WTC11 (cell line): Measurements from ENCODE around the gene RDH12. TPM values are rescaled to one million over a fixed set of nuclear protein-coding genes. Genes with fewer than 3 reads are reported as not detected.

Experiments used
- ATAC-seq: fragments of 200-7000 bp; cut with Tn5 transposase; 2 replicates; pipeline ENCODE4 v1.10.0; 2021; ENCODE audit warnings: mild to moderate bottlenecking, moderate library complexity
- CTCF ChIA-PET: fragments of 300-600 bp; sonication (Branson Sonifier 250); formaldehyde crosslinking; loops from one replicate; lab custom pipeline; 2021; ENCODE audit warnings: antibody characterized with exemption; lab: Charles Lee
- POLR2A ChIA-PET: fragments of 350-600 bp; sonication (Branson Sonifier 250); formaldehyde crosslinking; loops from one replicate; lab custom pipeline; 2021; ENCODE audit warnings: antibody characterized with exemption; lab: Charles Lee
- DNase-seq: peaks from one replicate; pipeline ENCODE4 v3.0.0; 2021; ENCODE audit warnings: low spot score
- H3K27ac Mint-ChIP-seq: 2 replicates; pipeline ENCODE4 v1.8.0; 2021; ENCODE audit warnings: mixed read lengths
- H3K27me3 Mint-ChIP-seq: 2 replicates; pipeline ENCODE4 v1.8.0; 2021; ENCODE audit warnings: low read depth, mild to moderate bottlenecking, moderate library complexity, mixed read lengths
- H3K36me3 Mint-ChIP-seq: 2 replicates; pipeline ENCODE4 v1.8.0; 2021; ENCODE audit warnings: mixed read lengths
- H3K4me1 Mint-ChIP-seq: 2 replicates; pipeline ENCODE4 v1.8.0; 2022; ENCODE audit warnings: mixed read lengths
- H3K4me3 Mint-ChIP-seq: 2 replicates; pipeline ENCODE4 v1.8.0; 2021; ENCODE audit warnings: mild to moderate bottlenecking, moderate library complexity, mixed read lengths
- H3K9me3 Mint-ChIP-seq: 2 replicates; pipeline ENCODE4 v1.8.0; 2021; ENCODE audit warnings: mixed read lengths
- AFF4 ChIP-seq: sonication (generic); formaldehyde crosslinking; IDR thresholded peaks from 2 replicates; pipeline ENCODE4 v1.8.1; 2023; ENCODE audit warnings: mild to moderate bottlenecking, missing genetic modification reagents, borderline replicate concordance
- ETV6 ChIP-seq: sonication (generic); formaldehyde crosslinking; IDR thresholded peaks from 2 replicates; pipeline ENCODE4 v1.8.1; 2022; ENCODE audit warnings: mild to moderate bottlenecking, missing genetic modification reagents
- FOXJ3 ChIP-seq: sonication (generic); formaldehyde crosslinking; IDR thresholded peaks from 2 replicates; pipeline ENCODE4 v1.9.0; 2021; ENCODE audit warnings: missing genetic modification reagents, mild to moderate bottlenecking, borderline replicate concordance
- JAZF1 ChIP-seq: fragments of 250-450 bp; sonication (Bioruptor Pico); IDR thresholded peaks from 2 replicates; pipeline ENCODE4 v1.9.0; 2021; ENCODE audit warnings: moderate library complexity, mild to moderate bottlenecking, inconsistent platforms
- KAT7 ChIP-seq: sonication (generic); formaldehyde crosslinking; IDR thresholded peaks from 2 replicates; pipeline ENCODE4 v1.8.1; 2023; ENCODE audit warnings: missing genetic modification reagents, mild to moderate bottlenecking, borderline replicate concordance
- MLX ChIP-seq: sonication (generic); formaldehyde crosslinking; IDR thresholded peaks from 2 replicates; pipeline ENCODE4 v1.8.1; 2023; ENCODE audit warnings: mild to moderate bottlenecking, missing genetic modification reagents, moderate library complexity
- MYBL2 ChIP-seq: sonication (generic); formaldehyde crosslinking; IDR thresholded peaks from 2 replicates; pipeline ENCODE4 v1.8.1; 2023; ENCODE audit warnings: mild to moderate bottlenecking, moderate library complexity, missing genetic modification reagents
- NR1H2 ChIP-seq: sonication (generic); formaldehyde crosslinking; IDR thresholded peaks from 2 replicates; pipeline ENCODE4 v1.9.0; 2021; ENCODE audit warnings: mild to moderate bottlenecking, moderate library complexity, missing genetic modification reagents
- NR3C1 ChIP-seq: sonication (generic); formaldehyde crosslinking; conservative IDR thresholded peaks from 2 replicates; pipeline ENCODE4 v1.8.1; 2023; ENCODE audit warnings: low read depth, mild to moderate bottlenecking, missing genetic modification reagents
- PRRX2 ChIP-seq: fragments of 250-450 bp; sonication (Bioruptor Pico); IDR thresholded peaks from 2 replicates; pipeline ENCODE4 v1.8.0; 2021; ENCODE audit warnings: mild to moderate bottlenecking
- RELA ChIP-seq: sonication (generic); formaldehyde crosslinking; IDR thresholded peaks from 2 replicates; pipeline ENCODE4 v1.8.1; 2022; ENCODE audit warnings: missing genetic modification reagents, mild to moderate bottlenecking, borderline replicate concordance
- USF1 ChIP-seq: sonication (generic); formaldehyde crosslinking; IDR thresholded peaks from 2 replicates; pipeline ENCODE4 v1.8.0; 2022; ENCODE audit warnings: mild to moderate bottlenecking, missing genetic modification reagents
- USF2 ChIP-seq: sonication (generic); formaldehyde crosslinking; IDR thresholded peaks from 2 replicates; pipeline ENCODE4 v1.8.1; 2023; ENCODE audit warnings: mild to moderate bottlenecking, missing genetic modification reagents, moderate library complexity
- ZNF121 ChIP-seq: sonication (generic); formaldehyde crosslinking; IDR thresholded peaks from 2 replicates; pipeline ENCODE4 v1.8.0; 2023; ENCODE audit warnings: missing genetic modification reagents
- ZNF138 ChIP-seq: sonication (generic); formaldehyde crosslinking; conservative IDR thresholded peaks from 2 replicates; pipeline ENCODE4 v1.8.1; 2022; ENCODE audit warnings: mild to moderate bottlenecking, moderate library complexity, missing genetic modification reagents
- total RNA-seq: library from RNA; stranded (reverse); gene quantifications from 3 replicates; pipeline ENCODE4 v1.2.3, GENCODE V29; 2021
- TF ChIP-seq, protein P1 (sequence below): sonication (generic); formaldehyde crosslinking; IDR thresholded peaks from 2 replicates; pipeline ENCODE4 v1.8.0; 2023; ENCODE audit warnings: mild to moderate bottlenecking, missing genetic modification reagents
- TF ChIP-seq, protein P2 (sequence below): sonication (generic); formaldehyde crosslinking; IDR thresholded peaks from 2 replicates; pipeline ENCODE4 v1.8.1; 2023; ENCODE audit warnings: mild to moderate bottlenecking, moderate library complexity, missing genetic modification reagents
- TF ChIP-seq, protein P3 (sequence below): fragments of 250-450 bp; sonication (Bioruptor Pico); IDR thresholded peaks from 2 replicates; pipeline ENCODE4 v1.9.0; 2021; ENCODE audit warnings: mild to moderate bottlenecking
- TF ChIP-seq, protein P4 (sequence below): fragments of 250-450 bp; sonication (Bioruptor Pico); IDR thresholded peaks from 2 replicates; pipeline ENCODE4 v1.8.0; 2021; ENCODE audit warnings: mild to moderate bottlenecking

Gene RDH12
- total RNA-seq, 1 experiment from 2014 or later = 0.77 TPM

DNA sequence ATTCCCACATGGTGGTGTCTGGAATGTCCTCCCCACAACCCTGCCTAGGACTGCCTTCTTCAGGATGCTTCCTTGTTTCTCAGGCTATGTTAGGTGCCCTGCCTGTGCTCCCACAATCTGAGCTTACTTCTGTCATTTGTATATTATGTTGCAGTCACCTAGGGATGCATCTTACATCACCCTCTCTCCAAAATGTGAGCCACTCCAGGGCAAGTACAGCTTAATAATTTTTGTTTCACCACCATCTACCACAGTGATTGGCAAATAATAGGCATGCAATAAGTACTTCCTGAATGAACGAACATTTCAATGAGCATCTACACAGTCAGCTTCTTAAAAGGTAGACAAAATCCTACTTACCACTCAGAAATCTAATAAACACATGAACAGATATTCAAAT, 77.1 kb downstream of the RDH12 start:
- no peak overlapping the region for H3K4me3 Mint-ChIP-seq
- ChIA-PET CTCF (no interaction called here), POLR2A (no interaction called here)
- H3K9me3 Mint-ChIP-seq = no peaks in the 10 kb centered on the region
- ATAC-seq = no peak
- no peak overlapping the region for H3K27ac Mint-ChIP-seq
- H3K4me1 Mint-ChIP-seq = no peaks in the 10 kb centered on the region
- TF ChIP-seq, protein P1, sequence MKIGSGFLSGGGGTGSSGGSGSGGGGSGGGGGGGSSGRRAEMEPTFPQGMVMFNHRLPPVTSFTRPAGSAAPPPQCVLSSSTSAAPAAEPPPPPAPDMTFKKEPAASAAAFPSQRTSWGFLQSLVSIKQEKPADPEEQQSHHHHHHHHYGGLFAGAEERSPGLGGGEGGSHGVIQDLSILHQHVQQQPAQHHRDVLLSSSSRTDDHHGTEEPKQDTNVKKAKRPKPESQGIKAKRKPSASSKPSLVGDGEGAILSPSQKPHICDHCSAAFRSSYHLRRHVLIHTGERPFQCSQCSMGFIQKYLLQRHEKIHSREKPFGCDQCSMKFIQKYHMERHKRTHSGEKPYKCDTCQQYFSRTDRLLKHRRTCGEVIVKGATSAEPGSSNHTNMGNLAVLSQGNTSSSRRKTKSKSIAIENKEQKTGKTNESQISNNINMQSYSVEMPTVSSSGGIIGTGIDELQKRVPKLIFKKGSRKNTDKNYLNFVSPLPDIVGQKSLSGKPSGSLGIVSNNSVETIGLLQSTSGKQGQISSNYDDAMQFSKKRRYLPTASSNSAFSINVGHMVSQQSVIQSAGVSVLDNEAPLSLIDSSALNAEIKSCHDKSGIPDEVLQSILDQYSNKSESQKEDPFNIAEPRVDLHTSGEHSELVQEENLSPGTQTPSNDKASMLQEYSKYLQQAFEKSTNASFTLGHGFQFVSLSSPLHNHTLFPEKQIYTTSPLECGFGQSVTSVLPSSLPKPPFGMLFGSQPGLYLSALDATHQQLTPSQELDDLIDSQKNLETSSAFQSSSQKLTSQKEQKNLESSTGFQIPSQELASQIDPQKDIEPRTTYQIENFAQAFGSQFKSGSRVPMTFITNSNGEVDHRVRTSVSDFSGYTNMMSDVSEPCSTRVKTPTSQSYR (CRISPR knock-in tag) = no peak
- TF ChIP-seq KAT7 = no peak
- TF ChIP-seq, protein P2, sequence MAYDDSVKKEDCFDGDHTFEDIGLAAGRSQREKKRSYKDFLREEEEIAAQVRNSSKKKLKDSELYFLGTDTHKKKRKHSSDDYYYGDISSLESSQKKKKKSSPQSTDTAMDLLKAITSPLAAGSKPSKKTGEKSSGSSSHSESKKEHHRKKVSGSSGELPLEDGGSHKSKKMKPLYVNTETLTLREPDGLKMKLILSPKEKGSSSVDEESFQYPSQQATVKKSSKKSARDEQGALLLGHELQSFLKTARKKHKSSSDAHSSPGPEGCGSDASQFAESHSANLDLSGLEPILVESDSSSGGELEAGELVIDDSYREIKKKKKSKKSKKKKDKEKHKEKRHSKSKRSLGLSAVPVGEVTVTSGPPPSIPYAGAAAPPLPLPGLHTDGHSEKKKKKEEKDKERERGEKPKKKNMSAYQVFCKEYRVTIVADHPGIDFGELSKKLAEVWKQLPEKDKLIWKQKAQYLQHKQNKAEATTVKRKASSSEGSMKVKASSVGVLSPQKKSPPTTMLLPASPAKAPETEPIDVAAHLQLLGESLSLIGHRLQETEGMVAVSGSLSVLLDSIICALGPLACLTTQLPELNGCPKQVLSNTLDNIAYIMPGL = no peak
- no peak for TF ChIP-seq ZNF138 (CRISPR knock-in tag)
- TF ChIP-seq ETV6 (CRISPR knock-in tag) = no peak
- no peak for TF ChIP-seq USF1 (CRISPR knock-in tag)
- no peak for TF ChIP-seq ZNF121 (CRISPR knock-in tag)
- TF ChIP-seq, protein P3, sequence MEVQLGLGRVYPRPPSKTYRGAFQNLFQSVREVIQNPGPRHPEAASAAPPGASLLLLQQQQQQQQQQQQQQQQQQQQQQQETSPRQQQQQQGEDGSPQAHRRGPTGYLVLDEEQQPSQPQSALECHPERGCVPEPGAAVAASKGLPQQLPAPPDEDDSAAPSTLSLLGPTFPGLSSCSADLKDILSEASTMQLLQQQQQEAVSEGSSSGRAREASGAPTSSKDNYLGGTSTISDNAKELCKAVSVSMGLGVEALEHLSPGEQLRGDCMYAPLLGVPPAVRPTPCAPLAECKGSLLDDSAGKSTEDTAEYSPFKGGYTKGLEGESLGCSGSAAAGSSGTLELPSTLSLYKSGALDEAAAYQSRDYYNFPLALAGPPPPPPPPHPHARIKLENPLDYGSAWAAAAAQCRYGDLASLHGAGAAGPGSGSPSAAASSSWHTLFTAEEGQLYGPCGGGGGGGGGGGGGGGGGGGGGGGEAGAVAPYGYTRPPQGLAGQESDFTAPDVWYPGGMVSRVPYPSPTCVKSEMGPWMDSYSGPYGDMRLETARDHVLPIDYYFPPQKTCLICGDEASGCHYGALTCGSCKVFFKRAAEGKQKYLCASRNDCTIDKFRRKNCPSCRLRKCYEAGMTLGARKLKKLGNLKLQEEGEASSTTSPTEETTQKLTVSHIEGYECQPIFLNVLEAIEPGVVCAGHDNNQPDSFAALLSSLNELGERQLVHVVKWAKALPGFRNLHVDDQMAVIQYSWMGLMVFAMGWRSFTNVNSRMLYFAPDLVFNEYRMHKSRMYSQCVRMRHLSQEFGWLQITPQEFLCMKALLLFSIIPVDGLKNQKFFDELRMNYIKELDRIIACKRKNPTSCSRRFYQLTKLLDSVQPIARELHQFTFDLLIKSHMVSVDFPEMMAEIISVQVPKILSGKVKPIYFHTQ (CRISPR knock-in tag) = no peak
- TF ChIP-seq MLX = no peak
- no peak for TF ChIP-seq PRRX2
- no peak for TF ChIP-seq NR3C1 (CRISPR knock-in tag)
- TF ChIP-seq, all 79 proteins: peak for 0
- Mint-ChIP-seq H3K36me3 (peaks cover 67% of the 10 kb centered on the region), H3K27me3 (no peaks in the 10 kb centered on the region)
- DNase-seq = no peak

DNA sequence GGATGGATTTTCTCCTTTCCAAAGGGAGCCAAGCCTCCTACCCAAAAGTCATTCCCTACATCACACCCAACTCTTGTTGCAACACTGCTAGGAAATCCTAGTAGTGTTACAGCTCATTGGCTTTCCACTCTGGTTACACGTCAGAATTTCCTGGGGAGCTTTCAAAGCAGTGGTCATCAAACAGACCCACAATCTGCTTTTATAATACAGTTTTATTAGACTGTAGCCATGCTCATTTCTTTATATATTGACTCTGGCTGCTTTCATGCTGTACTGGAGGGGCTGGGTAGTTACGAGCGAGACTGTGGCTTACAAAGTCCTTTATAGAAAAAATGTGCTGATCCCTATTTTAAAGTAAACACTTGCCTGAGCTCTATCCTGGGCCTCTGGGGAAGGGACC, 80.4 kb downstream of the RDH12 start:
- Mint-ChIP-seq H3K4me1 (no peaks in the 10 kb centered on the region), H3K27ac (no peak overlapping the region), H3K4me3 (no peak overlapping the region), H3K36me3 (peaks cover 69% of the 10 kb centered on the region), H3K9me3 (no peaks in the 10 kb centered on the region), H3K27me3 (no peaks in the 10 kb centered on the region)
- ChIA-PET CTCF (no interaction called here), POLR2A (no interaction called here)
- ATAC-seq = no peak
- DNase-seq = no peak
- TF ChIP-seq RELA (CRISPR knock-in tag) = no peak
- TF ChIP-seq, protein P4, sequence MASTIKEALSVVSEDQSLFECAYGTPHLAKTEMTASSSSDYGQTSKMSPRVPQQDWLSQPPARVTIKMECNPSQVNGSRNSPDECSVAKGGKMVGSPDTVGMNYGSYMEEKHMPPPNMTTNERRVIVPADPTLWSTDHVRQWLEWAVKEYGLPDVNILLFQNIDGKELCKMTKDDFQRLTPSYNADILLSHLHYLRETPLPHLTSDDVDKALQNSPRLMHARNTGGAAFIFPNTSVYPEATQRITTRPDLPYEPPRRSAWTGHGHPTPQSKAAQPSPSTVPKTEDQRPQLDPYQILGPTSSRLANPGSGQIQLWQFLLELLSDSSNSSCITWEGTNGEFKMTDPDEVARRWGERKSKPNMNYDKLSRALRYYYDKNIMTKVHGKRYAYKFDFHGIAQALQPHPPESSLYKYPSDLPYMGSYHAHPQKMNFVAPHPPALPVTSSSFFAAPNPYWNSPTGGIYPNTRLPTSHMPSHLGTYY (CRISPR knock-in tag) = no peak
- TF ChIP-seq JAZF1 (CRISPR knock-in tag) = no peak
- TF ChIP-seq KAT7 = no peak
- TF ChIP-seq NR1H2 (CRISPR knock-in tag) = no peak
- TF ChIP-seq USF2 = no peak
- no peak for TF ChIP-seq AFF4 (CRISPR knock-in tag)
- TF ChIP-seq FOXJ3 (CRISPR knock-in tag) = no peak
- TF ChIP-seq MYBL2 (CRISPR knock-in tag) = no peak
